Ammon's horn (tissue), 1 donor: ENCODE results near the gene TAOK1.
A peak's percentile ranks its signal among the peaks of the same experiment; 100 is the strongest.

Experiments used
- DNase-seq: peaks from one replicate; pipeline ENCODE4 v3.0.0-alpha.2; 2016; ENCODE audit warnings: low spot score

TAOK1 gene

GRCh38 chr17:29379084-29379991, 10.8 kb upstream of the TAOK1 start:
- peak; percentile 65 for DNase-seq

- DNase-seq, result no peak
These were observed 6.5 kb upstream of the TAOK1 start for GRCh38 chr17:29383686-29384085.

GRCh38 chr17:29384901-29385300, 5.3 kb upstream of the TAOK1 start:
- DNase-seq, result no peak

- no peak for DNase-seq
These were observed 3.4 kb upstream of the TAOK1 start for GRCh38 chr17:29386760-29387159.

GRCh38 chr17:29388937-29389336, 1.2 kb upstream of the TAOK1 start:
- DNase-seq, result no peak

- DNase-seq, result peak; percentile 54
These were observed 878 bp downstream of the TAOK1 start for GRCh38 chr17:29390851-29391631.

- no peak for DNase-seq
These were observed 3.3 kb downstream of the TAOK1 start for GRCh38 chr17:29393436-29393835.

GRCh38 chr17:29394761-29395160, 4.6 kb downstream of the TAOK1 start:
- DNase-seq, result no peak

- DNase-seq, result no peak
These were observed 5.9 kb downstream of the TAOK1 start for GRCh38 chr17:29396066-29396465.

- no peak for DNase-seq
These were observed 9.5 kb downstream of the TAOK1 start for GRCh38 chr17:29399634-29400033.

- no peak for DNase-seq
These were observed 10.7 kb downstream of the TAOK1 start for GRCh38 chr17:29400818-29401217.

- peak; percentile 12 for DNase-seq
These were observed 11.1 kb downstream of the TAOK1 start for GRCh38 chr17:29401258-29401657.

- DNase-seq, result no peak
These were observed 17.7 kb downstream of the TAOK1 start for GRCh38 chr17:29407856-29408255.

GRCh38 chr17:29409963-29410362, 19.8 kb downstream of the TAOK1 start:
- DNase-seq, result no peak

GRCh38 chr17:29412780-29413565, 22.8 kb downstream of the TAOK1 start:
- no peak for DNase-seq

GRCh38 chr17:29420128-29420527, 30.0 kb downstream of the TAOK1 start:
- DNase-seq, result no peak

GRCh38 chr17:29430275-29430674, 40.1 kb downstream of the TAOK1 start:
- DNase-seq, result no peak

GRCh38 chr17:29433541-29433940, 43.4 kb downstream of the TAOK1 start:
- no peak for DNase-seq

GRCh38 chr17:29434550-29434949, 44.4 kb downstream of the TAOK1 start:
- DNase-seq, result no peak

GRCh38 chr17:29442451-29442850, 52.3 kb downstream of the TAOK1 start:
- DNase-seq, result no peak

GRCh38 chr17:29443041-29443739, 53.0 kb downstream of the TAOK1 start:
- DNase-seq, result no peak

- no peak for DNase-seq
These were observed 54.4 kb downstream of the TAOK1 start for GRCh38 chr17:29444589-29444988.
